NCI-H2029 (cell line): ENCODE results near the gene FICD.

Experiments used
- DNase-seq: peaks from one replicate; lab custom pipeline; 2025; lab: John Stamatoyannopoulos, UW

FICD gene

DNA sequence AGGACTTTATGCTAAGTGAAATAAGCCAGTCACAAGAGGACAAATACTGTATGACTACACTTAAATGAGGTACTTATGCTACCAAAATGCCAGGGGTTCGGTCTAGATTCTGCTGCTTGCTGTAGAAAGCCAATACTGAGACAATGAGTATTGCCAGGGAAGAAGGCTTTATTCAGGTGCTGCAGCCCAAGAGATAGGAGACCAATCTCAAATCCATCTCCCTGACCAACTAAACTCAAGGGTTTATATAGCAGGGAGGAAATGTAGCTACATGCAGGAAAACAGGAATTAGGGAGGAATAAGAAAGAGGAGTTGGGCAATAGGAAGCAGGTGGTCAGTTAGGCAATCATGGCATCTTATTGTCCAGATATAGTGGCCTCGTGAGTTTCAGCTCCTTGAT is 12.2 kb upstream of the FICD start:
- DNase-seq: no peak

DNA sequence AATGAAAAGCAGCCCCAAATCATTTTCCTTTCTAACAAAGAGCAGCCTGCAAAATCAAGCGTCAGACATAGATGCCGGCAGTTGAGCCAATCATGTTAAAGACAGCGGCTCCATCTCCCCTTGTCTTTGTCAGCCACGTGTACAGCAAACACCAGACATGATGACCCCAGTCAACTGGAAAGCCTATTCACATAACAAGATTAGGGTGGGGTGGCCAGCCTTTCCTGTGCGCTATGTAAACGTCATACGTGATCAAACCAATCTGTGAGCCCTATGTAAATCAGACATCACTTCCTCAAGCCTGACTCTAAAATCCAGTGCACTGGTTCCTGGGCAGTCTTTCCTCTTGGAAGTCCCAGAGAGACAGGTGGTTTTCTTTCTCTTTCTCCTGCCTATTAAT is 9.9 kb upstream of the FICD start:
- DNase-seq: peak; percentile 7

DNA sequence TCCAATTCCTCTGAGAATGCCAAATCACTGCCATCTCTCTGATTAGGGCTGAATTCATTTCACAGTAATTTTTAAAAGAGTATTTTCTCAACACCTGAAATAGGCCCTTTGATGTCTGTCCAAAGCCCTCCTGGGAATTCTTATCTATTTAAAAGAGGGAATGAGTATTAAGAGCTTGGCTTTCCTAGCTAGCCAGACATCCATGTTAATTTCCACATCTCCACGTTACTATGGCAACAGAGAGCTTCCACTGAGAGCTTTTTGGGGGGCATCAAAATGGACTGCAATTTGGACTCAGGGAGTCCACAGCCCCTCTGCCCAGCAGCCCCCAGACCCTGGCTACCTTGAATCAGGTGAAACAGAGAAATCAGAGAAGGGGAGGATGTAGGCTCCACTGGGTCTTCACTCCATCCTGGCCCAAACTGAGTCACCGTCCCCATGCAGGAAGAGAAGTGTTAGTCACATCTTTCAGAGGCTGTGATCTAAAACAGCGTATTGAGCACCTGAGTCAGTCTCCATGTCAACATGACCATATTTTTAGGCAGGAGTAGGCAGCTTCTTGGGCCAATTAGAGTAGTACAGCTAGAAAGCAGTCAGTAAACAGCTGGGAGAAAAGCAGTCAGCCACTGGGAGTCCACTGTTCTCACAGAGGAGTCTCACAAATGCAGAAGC is 7.0 kb upstream of the FICD start:
- no peak for DNase-seq

DNA sequence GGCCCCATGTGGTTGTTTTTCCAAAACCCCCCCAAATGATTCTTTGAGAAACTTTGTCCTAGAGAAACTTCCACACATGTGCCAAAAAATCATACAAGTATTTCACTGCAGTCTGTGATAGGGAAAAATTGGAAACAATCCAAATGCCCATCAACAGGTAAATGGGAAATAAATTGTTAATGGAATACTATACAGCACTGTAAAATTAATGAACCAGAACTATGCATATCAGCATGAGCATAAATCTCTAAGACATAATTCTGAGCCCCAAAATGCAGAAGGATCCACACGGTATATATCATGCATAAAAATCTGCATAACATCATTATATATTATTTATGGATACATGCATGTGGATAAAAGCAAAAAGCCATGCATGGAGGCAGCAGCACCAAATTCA is 5.3 kb upstream of the FICD start:
- no peak for DNase-seq

DNA sequence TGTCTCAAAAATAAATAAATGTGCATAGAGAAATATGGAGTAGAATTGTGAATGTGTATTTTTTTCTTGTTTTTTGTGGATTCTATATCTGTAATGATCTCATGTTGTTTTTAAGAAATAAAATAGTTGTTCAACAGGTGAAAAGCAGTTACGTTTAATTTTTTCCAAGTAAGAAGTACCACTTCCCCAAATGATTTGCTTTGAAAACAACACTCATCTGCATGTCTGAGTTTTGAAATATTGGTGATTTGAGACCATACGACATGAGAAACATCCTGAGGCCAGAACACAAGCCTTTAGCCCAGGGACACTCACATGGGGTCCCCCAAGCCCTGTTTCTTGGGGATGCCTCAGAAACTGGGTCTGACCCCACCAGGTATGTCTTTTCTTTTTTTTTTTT is 4.2 kb upstream of the FICD start:
- DNase-seq: no peak

GRCh38 chr12:108511633-108512540 is 3.2 kb upstream of the FICD start:
- peak; percentile 26 for DNase-seq

GRCh38 chr12:108514468-108514972 is 557 bp upstream of the FICD start:
- DNase-seq: no peak

- DNase-seq: peak; percentile 22
These were observed 839 bp downstream of the FICD start for GRCh38 chr12:108515916-108516315.

DNA sequence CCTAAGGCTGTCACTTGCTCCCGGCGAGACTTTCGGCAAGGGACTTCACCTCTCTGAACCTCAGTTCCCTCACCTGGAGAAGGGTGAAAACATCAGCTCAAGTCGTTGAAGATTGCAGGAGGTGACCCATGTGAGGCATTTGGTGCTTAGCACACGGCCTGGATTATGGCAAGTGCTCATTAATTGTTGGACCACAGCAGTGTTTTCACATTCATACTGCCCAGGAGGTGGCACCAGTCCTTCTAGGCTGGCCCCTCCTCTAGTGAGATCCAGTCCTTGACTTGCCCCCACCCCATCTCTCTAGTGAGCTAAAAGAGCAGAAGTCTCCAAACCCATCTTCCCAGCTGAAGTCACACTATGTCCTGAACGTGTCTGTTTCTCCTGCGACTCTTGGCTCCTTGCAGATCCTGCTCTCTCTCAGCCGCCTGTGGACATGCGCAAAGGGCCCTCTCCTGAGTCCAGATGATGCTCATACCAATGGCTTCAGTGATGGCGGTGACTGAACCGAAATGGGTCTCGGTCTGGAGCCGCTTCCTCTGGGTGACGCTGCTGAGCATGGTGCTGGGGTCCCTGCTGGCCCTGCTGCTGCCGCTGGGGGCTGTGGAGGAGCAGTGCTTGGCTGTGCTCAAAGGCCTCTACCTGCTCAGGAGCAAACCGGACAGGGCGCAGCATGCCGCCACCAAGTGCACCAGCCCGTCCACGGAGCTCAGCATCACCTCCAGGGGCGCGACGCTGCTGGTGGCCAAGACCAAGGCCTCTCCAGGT is 1.6 kb downstream of the FICD start:
- DNase-seq: no peak

DNA sequence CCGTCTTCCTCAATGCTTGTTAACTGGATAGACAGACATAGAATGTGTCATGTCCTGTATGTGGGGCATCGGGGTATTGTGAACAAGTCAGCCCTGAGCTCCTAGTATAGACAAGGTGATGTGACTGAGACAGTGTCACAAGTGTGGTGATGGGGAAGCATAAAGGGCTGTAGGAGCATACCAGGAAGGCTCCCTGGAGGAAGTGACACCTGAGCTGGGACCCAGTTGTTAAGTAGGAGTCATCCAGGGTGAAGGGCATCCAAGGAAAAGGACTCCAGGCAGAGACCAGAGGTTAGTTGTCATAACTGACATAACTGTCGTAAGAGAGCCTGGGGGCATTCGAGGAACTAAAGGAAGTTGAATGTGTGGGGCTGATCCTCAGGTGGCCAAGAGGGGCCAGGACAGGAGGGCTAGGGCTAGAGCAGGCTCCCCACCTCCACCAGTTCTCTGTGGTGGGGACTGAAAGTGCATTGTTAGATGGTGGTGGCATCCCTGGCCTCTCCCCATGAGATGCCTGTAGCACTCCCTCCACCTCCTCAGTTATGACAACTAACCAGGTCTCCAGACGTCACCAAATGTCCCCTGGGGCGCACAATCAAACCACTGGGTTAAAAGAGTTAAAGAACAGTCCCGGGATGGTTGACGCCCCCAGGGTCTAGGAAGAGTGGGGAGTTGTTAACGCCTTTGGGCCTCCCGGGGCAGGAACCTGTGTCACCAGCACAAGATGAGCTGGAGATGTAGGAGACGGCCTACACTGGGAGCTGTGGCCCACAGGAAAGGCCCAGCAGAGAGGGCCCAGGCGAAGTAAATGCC is 2.4 kb downstream of the FICD start:
- DNase-seq: no peak

GRCh38 chr12:108518101-108518715 is 3.1 kb downstream of the FICD start:
- DNase-seq: no peak

- DNase-seq: no peak
These were observed 3.8 kb downstream of the FICD start for GRCh38 chr12:108518716-108519496.

GRCh38 chr12:108519558-108519957 is 4.5 kb downstream of the FICD start:
- no peak for DNase-seq

DNA sequence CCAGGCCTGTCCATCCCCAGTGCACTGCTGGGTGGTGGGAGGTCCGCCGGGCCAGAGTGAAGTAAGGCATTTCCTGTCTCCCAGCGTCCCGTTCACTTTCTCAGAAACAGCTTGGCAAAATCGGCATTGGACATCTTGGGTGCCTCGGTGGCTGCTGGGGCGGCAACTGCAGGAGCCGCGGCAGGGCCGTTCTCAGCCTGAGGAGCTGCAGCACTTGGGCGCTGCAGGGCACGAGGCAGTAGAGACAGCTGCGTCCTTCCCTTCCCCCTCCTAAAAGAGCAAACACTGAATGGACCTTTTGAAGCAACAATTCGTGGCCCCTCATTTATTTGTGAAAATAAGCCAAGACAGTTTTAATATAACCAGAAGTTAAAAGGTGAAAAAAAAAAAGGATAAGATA is 8.3 kb downstream of the FICD start:
- DNase-seq: no peak

DNA sequence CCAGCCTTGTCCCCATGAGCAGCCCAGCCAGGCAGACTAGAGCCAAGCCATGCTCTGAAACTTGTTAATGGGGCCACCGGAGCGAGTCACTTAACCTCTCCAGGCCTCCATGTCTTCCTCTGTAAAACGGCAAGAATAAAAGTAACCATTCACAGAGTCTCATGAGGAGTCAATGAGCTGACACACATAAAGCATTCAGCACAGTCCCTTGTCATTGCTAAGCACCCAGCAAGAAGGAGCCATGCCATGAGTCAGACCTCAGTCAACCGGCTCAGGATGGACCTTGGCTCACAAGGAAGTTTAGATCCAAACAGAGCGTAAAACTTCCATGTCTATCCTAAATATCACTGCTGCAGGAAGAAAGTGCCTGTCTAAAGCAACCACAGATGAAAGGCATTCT is 10.6 kb downstream of the FICD start:
- DNase-seq: no peak

DNA sequence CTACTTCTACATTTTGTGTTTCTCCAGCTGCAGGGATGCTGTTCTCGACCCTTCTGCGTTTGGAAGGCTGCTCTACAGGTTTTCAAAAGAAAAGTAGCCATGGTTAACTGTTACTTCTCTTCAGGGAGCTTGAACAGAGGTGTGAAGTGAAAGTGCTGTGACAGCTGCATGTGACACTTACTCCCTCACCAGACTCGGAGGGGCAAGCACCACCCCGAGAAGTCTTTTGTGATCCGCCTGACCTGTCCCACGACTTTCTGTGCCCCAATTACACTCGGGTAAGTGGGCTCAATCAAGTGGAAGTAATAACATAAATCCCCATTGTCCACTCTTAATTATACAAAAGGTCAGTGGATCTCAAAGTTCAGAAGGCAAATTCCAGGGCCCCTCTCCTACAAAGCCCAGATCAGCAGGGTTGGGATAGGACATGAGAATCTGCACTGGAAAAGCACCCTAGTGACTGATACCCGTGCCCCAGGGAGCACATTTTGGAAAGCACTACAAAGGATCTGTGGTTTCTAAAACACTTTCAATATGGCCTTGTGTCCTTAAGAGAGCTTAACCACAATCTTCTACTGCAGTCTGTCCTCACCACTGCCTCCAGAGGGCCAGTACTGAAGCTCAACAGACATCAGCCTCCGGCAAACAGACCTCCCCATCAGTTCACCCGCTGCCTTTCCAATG is 11.5 kb downstream of the FICD start:
- DNase-seq: no peak

DNA sequence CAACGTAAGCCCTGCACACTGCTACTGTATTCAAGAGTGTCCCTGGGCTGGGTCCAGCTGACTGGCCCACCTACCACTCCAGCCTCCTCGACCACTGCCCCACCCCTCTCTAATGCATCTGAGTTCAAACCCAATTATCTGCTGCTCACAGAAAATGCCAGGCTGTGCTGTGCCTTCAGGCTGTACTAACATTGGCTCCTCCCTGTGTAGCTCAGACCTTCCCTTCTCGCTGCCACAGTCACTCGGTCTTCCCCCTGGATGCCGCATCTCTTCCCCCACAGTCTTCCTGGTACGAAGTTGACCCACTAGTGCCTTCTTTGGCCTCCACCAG is 12.1 kb downstream of the FICD start:
- no peak for DNase-seq

- no peak for DNase-seq
These were observed 15.1 kb downstream of the FICD start for GRCh38 chr12:108530161-108530560.

GRCh38 chr12:108531929-108532848 is 17.1 kb downstream of the FICD start:
- peak; percentile 8 for DNase-seq
